Kidney glomerular epithelial cell (primary cell): ENCODE results near the gene KCNQ2.

Experiments used
- DNase-seq: peaks from one replicate; lab custom pipeline; 2025; lab: John Stamatoyannopoulos, UW

KCNQ2 gene

GRCh38 chr20:63471002-63471716 lies 1.3 kb downstream of the KCNQ2 start:
- no peak for DNase-seq

- DNase-seq: no peak
Observed at GRCh38 chr20:63470410-63470809, 2.0 kb downstream of the KCNQ2 start.

DNA sequence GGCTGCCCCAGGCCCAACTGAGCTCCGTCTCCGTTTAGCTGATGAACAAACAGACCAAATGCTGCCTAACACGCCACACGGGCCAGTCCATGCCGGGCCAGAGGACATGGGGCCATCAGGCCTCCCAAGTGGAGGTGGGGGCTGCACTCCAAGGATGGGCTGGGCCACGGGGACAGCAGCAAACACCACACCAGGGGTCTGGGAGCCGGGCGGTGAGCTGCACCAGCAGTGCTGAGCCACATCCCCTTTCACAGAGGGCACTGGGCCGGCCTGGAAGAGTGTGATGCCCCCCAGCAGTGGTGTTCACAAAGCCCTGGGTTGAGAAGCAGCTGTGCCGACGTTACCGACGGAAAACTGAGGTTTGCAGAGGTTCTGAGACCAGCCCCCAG lies 2.7 kb downstream of the KCNQ2 start:
- DNase-seq: no peak

DNA sequence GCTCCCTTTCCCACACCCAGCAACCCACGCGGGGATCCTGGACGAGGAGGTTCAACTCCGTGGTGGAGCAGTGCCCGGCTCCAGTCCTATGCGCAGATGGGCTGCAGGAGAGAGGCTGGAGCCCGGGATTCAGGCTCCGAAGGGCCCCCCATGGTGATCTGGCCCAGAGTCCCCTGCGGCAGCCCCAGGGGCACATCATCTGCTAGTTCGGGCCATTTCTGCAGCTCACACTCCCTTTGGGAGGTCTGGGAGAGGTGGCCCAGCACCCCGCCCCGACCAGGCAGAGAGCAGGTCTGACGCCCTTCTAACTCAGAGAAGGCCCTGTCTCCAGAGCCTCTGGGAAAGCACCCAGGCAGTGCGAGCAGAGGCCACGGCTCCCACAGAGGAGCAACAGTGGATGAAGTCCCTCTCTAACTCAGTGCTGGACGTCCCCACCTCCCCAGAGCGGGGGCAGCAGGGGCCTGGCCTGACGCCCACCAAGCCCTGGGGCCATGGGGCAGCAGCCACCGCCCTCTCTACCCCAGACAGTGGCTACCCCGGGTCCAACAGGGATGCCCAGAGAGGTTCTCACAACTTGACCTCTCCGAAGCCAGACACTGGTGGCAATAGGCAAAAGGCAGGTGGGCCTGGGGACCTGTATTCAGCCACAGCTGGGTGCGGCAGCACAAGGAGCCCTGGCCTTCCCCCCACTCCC lies 3.3 kb downstream of the KCNQ2 start:
- DNase-seq: no peak

- DNase-seq: no peak
Observed at GRCh38 chr20:63468421-63468820, 4.0 kb downstream of the KCNQ2 start.

DNA sequence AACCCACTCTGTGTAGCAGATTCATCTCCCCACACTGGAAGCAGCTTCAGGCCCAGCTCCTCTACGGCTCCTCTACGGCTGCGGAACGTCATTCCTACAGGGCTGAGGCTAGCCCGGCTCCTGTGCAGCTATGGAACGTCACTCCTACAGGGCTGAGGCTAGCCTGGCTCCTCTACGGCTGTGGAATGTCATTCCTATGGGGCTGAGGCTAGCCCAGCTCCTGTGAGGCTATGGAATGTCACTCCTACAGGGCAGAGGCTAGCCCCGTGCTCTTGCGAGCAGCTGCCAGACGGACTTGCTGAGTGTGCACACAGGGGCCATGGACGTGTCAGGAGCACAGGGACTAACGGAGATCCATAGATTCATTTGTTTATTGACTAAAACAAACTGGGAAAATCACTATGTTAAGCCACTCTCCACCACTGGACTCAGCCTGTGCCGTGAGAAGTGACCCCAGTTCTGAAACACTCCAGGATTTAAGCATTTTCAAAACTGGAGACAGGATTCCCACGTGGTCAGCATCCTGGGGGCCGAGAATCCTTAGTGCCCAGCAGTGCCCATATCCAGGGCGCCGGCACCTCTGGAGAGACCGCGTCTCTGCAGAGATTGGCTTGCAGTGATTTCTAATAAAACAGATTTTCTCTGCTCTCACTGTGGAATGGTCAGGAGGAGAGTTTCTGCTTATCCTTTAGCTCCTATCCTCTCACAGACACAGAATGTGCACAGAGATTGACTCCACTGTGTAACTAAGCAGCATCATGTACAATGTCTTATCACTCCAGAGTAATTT lies 5.0 kb downstream of the KCNQ2 start:
- no peak for DNase-seq

DNA sequence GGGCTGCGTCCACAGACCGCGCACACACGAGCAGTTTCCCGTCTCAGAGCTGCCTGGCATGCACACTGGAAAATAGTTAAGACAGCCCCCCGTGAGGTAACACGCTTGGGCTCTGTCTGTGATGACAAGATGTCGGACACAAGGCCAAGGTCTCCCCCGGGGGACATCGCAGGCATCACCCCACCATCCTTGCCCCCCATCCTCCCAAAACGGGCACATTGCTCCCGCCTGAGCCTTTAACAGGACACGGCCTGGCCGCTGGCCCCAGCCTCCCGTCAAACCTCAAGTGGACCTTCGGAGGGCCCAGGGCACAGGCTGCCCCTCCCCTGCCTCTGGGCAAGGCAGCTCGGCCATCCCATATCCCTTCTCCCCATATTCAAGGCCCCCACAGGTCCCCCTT lies 5.6 kb downstream of the KCNQ2 start:
- DNase-seq: no peak

DNA sequence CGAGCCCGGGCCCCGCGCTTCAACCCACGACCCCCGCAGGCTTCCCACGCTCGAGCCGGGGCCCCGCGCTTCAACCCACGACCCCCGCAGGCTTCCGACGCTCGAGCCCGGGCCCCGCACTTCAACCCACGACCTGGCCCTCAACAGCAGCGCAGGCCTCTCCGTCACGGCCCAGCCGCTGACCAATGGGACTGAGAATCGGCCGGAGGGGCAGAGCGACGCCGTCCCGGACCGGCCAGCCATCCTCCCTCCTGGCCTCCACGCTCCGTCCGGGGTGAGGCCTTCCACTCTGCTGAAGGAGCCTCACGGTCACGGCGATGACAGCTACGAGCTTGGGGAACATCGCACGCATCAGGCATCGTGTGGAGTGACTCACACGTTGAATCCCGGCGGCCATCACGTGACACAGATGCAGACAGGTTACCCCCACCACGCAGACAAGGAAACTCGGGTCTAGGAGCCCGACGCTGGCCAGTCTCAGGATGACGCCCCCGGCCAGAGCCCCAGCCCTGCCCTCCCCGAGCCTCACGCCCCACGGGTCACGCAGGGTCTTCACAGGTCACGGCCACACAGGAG lies 6.1 kb downstream of the KCNQ2 start:
- no peak for DNase-seq

- DNase-seq: no peak
Observed at GRCh38 chr20:63465380-63466249, 6.8 kb downstream of the KCNQ2 start.

DNA sequence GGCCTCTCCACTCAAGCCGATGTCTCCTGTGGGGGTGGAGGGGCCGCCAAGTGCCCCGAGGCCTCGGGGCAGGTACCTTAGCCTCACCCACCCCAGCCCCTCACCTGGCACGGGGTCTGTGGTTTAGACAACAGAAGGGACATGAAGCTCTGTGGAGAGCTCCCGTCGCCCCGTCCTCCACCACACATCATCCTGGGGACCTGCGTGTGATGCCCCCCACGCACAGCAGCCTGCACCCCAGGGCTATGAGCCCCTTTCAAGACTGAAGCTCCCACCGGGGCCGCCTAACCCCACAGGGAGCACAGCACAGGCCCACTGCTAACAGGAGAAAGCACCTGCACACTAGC lies 8.2 kb downstream of the KCNQ2 start:
- DNase-seq: no peak

DNA sequence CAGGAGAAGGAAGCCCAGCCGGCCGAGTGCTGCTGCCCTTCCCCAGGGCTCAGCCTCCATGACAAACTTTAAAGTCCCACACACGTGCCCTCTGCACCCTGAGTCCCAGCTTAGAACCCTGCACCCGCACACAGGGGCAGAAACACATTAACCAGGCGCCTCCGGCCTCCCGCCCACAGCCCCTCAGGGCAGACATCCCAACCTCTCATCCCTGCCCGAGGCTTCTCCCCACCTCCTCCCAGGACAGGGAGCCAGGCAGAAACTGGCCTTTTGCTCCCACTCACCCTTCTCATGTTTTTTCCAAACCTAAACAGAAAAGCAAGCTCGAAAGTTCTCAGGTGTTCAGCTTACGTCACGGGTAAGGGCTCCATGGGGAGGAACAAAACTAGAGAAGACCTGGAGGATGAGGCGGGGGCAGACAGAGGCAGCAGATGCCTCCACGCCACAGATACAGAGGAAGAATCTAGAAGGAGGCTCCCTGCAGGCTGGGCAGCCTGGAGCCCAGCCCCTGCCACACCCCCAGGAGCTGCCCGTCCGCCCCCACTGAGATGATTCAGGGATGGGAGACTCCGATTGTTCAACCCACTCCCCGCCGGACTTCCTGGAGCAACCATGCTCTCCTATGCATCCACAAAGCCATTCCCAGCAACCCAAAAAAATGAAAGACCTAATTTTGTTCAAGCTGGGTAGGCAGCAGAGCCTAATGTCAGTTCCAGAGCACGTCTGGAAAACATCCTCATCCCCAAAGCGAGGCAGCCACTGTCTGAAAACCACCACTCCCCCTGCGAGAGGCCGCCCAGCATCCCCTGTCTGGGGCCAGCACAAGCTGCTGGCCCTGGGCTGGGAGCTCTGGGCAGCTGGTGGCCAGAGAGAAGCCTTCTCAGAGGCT lies 8.8 kb downstream of the KCNQ2 start:
- no peak for DNase-seq

GRCh38 chr20:63462244-63462643 lies 10.2 kb downstream of the KCNQ2 start:
- DNase-seq: no peak

DNA sequence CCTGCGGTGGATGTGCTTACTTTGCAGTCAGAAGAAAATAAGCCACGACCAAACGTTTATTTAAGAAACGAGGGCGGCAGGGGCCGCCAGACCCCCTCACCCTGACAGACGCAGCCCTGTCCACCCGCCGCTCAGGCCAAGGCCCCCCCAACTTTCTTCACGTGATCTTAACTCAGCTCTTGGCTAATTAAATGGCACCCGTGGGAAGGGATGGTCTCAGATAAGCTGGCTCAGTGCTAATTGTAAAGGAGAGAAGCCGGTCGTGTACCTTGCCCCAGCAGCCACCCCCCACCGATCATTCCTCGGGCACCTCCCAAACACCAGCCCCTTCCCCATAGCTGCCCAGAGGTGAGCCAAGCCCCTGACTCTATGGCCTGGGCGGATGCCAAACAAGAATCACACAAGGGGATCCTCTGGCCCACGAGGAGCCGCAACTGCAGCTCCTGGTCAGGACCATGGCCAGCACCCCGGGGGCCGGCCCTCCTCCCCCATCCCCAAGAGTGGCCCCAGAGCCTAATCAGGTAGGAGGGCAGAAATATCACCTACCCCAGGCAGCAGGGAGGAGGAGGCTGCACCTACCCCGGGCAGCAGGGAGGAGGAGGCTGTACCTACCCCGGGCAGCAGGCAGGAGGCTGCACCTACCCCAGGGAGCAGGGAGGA lies 11.2 kb downstream of the KCNQ2 start:
- no peak for DNase-seq

DNA sequence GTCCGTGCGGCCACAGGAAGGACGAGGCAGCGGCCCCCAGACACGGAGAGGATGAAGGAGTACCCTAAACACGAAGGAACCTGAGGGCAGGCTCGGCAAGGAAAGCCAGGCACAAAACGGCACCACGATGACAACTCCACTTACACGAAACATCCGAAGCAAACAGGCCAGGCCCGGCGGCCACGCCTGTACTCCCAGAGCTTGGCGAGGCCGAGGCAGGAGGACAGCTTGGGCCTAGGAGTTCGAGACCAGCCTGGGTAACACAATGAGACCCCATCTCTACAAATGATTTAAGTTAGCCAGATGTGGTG lies 13.4 kb downstream of the KCNQ2 start:
- no peak for DNase-seq

DNA sequence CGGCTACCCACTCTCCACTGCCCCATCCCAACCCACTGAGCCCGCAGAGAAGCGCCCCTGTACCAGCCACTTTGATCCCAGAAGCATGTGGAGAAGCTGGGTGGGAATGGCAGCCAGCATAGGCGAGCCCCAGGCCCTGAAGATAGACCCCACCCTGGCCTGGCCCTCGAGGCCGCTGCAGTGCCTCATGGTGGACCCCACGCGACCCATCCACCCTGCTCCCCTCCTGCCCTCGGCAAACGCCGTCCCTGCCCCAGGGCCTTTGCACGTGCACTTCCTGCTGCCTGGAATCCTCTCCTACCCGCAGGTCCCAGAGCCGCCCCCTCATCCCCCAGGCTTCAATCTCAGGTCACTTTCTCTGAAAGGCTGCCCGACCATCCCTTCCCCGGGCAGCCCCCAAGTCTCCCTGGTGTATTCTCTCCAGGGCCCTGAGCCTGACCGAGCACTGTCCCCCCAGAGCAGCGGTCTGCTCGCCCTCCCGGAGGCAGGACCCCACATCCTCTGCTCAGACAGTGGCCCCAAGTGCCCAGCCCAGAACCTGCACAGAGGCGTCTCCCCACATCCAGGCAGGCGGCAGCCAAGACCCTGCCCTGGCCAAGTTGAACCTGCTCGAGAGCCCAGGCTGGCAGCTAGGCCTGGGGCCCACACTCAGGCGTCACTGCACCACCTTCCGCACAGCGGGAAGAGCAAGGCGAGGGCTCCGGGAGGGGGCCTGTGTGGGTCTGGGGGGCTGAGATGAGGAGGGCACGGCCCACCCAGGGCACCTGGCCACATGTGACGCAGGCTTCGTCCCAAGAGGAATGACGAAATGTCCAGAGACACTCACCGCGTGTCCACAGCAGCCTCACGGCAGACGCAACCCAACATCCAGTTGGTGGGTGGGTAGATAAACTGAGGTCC lies 14.0 kb downstream of the KCNQ2 start:
- no peak for DNase-seq

DNA sequence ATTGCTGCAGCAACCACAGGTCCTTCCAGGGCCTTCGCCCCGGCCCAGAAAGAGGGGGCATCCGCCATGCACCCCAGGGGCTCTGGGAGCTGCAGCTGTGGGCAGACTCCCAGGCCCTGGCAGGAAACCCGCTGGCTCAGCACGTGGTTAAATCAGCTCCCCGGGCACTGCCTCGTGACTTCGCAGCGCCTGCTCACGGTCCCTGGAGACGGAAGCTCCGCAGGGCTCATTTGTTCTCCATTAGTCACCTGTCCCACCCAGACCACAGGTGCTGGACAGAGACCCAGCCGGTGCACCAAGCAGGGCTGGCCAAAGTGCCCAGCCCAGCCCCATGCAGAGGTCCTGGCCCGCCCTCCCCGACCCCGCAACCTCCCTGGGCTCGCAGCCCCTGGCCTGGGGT lies 14.7 kb downstream of the KCNQ2 start:
- DNase-seq: no peak

DNA sequence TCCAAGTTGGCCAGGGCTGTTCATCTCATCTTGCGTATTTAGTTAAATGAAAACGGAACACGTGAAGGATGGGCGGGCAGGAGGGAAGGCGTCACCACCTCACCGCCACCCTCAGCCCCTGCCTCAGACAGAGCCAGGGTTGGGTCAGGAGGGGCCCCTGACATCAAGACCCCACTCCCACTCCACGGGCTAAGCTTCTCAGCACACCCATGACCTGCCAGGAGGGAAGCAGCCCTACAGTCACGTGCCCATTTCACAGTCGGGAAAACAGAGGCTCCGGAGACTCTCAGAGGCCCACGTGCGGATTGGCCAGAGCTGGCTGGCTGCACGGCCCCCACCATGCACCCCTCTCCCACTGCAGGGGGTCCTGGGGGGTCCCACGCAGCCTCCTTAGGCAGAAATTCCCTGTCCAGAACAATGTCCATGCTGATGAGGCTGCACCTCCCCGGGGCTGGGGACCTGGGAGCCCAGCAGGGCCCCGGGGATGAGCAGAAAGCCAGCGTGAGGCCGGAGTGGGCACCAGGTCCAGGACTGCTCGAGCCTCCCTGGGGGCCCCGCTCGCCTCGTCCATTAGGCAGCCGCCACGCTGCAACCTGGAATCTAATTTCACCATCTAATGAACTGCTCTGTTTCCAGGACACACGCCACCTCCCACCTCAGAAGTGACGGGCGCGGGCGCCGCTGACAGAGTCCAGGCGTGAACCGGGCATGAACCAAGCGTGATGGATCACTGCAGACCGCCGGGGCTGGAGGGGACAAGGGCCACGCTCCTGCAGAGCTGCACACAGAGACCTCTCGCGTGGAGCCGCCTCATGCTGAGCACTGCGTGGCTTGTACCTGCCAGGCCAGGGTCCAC lies 15.8 kb downstream of the KCNQ2 start:
- no peak for DNase-seq

- no peak for DNase-seq
Observed at GRCh38 chr20:63455568-63455859, 16.9 kb downstream of the KCNQ2 start.
